ENCODE data around the gene MYH9.
"Not testable (repeated sequence)": the region's sequence is repeated elsewhere in the genome, so short reads cannot be mapped to it uniquely, and the experiment has no call there.

MYH9 gene

DNA sequence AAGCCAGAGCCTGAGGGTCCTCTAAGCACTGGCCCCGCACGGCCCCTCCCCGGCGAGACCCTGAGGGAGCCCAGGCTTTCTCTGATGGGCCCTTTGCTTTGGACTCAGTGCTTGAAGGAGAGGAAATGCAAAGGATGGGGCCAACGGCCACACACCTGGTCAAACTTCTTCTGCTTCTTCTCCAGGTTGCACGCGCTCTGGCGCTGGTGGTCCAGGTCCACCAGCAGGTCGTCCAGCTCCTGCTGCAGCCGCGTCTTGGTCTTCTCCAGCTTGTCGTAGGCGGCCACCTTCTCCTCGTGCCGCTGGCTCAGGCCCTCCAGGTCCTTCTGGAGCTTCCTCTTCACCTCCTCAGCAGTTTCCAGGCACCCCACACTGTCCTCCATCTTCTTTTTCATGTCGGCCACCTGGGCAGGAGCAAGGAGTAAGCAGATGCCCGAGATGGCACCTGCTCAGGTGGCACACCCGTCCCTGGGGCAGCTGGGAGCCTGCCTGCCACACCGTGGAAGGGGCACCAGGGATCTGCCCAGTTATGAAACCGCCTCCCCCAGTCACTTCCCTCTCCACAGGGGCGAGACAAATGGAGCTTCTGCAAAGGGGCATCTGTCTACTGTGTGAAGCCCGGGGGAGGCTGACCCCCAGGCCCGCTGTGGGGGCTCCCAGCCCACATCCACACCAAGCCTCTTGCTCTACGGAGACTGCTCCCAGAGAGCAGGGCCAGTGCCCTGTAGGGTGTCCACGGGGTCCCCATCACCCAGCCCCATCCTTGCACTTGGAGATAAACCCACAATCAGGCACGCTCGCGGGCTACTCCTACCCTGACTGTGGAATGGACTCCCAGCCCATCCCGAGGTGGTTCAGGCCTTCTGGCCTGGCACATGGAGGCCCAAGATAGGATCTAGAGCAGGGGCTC lies 95.7 kb downstream of the MYH9 start:
- no peak overlapping the region for H3K4me3 ChIP-seq
- H3K27ac ChIP-seq = peak overlapping the region in 1 of 21 experiments; percentile 21

DNA sequence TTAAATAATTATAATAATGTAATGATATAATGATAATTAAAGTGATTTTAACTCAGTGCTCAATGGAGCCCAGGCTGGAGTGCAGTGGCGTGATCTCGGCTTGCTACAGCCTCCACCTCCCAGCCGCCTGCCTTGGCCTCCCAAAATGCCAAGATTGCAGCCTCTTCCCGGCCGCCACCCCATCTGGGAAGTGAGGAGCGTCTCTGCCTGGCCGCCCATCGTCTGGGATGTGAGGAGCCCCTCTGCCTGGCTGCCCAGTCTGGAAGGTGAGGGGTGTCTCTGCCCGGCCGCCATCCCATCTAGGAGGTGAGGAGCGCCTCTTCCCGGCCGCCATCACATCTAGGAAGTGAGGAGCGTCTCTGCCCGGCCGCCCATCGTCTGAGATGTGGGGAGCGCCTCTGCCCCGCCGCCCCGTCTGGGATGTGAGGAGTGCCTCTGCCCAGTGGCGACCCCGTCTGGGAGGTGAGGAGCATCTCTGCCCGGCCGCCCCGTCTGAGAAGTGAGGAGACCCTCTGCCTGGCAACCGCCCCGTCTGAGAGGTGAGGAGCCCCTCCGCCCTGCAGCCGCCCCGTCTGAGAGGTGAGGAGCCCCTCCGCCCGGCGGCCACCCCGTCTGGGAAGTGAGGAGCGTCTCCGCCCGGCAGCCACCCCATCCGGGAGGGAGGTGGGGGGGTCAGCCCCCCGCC lies 97.2 kb downstream of the MYH9 start:
- not testable (repeated sequence) for H3K4me3 ChIP-seq, H3K27ac ChIP-seq

DNA sequence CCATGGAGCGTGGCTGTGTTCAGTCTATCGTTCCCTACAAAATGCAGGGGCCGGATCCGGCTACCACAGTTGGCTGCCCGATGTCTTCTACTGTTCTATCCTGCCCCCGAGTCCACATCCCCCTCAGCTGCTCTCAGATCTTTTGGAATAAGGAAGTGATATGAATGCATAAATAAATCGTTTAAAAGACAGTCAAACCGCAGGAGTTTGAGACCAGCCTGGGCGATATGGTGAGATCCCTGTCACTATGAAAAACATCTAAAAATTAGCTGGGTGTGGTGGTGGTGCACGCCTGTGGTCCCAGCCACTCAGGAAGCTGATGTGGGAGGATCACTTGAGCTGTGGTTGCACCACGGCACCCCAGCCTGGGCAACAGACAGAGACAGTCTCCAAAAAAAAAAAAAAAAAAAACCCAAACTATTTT lies 97.8 kb downstream of the MYH9 start:
- not testable (repeated sequence) for H3K4me3 ChIP-seq
- peak overlapping the region in 4 of 21 experiments; percentile 7 to 75 (median 30) for H3K27ac ChIP-seq

DNA sequence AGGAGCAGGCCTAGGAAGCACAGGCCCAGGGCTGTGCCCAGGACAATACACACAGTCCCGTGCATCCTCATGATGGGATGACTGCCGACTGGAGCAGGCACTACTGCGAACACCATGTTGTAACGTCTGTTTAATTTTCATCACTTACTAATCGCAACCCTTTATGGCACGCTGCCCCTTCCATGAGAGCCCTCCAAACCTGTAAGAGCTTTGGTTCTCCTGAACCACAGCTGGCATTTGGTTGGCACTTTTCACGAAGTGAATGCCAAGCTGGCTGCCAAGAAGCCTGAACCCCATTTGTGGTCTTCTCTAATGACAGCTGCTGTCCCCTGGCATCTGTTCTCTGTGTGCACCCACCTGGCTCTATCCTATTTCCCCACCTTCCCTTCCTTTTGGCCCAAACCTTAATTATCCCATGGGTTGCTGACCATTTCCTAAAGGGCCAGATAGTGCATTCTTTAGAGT lies 98.3 kb downstream of the MYH9 start:
- Histone ChIP-seq H3K27ac (peak overlapping the region in 4 of 21 experiments; percentile 7 to 75 (median 30)), H3K4me3 (no peak overlapping the region)

DNA sequence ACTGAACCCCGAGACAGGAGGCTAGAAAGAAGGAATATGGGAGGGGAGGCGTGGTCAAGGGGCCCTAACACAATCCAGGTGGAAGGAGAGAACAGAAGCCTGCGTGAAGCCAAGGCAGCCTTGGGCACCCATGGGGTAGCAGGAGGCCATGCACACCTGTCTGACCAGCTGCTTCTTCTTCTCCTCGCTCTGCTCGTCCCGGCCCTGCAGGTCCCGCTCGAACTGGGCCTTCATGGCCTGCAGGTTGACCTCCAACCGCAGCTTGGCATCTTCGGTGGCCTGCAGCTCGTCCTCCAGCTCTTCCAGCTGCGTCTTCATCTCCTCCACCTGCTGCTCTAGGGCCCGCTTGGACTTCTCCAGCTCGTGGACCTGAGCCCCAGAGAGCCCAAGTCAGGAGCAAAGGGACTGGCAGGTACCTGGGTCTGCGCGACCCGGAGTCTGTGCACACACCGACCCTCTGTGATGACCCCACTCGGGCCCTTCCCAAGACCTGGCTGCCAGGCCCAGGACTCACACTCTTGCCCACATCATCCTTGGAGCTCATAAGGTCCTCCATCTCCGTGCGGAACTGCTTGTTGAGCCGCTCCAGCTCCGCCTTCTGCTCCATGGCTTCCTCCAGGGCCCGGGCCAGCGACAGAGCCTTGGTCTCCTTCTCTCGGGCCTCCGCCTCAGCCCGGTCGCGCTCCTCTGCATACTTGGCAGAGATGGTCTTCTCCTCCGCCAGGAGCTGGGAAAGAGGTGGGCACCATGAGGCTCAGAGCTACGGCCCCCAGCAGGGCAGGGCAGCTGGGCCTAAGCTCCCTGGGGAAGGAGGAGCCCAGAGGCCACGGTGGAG lies 99.0 kb downstream of the MYH9 start:
- Histone ChIP-seq H3K27ac (peak overlapping the region in 3 of 21 experiments; percentile 5 to 75 (median 6)), H3K4me3 (no peak overlapping the region)

DNA sequence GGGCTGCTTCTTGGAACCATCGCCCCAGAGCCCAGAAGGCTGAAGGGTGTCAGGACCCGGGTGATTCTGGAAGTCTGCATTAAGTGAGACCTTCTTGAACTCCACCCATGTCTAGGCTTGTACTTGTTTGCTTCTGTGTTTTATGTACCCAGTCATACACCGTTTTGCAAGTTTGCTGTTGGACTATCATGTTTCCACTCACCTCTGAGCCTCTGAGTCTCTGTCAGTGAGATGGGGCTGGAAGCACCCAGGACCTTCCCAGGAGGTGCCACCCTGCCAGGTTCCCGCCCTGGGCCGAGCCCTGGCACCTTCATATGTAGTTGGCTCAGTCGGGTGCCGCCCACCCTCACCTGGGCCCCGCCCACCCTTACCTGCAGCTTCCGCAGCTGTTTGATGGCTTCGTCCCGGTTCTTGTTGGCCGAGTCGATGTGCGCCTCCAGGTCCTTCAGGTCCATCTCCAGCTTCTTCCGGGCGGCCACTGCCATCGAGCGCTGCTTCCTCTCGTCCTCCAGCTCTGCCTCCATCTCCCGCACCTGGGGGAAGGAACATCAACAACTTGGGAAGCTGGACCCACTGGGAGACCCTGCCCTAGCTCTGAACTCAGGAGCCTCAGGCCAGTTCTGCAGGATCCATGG lies 99.8 kb downstream of the MYH9 start:
- Histone ChIP-seq H3K4me3 (no peak overlapping the region), H3K27ac (peak overlapping the region in 1 of 21 experiments; percentile 6)

DNA sequence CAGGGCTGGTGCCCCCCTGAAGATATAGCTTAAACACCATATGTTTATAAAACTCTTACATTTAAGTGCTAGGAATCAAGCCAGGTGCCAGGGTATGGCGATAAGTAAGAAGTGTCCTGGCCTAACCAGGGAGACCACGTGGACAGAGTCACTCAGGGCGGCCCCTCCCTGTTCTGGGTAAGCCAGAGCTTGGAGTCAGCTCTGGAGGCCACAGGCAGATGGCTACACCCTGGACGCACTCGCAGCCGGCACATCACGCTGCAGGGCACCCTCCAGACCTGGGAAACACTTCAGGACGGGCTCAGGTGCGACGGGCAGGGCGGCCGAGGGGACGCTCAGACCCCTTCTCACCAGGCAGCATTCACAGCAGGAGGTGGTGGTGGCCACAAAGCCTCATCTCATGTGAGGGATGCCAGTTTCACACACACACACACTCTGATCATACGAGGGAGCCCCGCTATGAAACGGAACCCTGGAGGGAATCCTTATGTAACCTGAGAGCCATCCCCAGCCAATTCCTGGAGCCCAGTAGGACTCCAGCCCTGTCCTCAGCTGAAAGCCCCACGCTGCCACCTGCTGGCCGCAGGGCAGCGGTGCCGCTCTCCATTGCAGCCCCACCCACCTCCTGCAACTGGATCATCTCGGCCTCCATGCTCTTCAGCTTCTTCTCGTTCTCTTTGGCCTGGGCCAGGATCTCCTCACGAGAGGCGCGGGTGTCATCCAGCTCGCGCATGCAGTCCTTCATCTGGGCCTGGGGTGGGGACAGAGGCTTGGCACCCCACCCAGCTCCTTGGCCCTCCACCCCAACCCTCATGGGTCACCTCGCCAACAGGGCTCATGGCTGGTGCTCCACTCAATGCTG lies 101.4 kb downstream of the MYH9 start:
- H3K27ac ChIP-seq = peak overlapping the region in 13 of 21 experiments; percentile 1 to 63 (median 30)

DNA sequence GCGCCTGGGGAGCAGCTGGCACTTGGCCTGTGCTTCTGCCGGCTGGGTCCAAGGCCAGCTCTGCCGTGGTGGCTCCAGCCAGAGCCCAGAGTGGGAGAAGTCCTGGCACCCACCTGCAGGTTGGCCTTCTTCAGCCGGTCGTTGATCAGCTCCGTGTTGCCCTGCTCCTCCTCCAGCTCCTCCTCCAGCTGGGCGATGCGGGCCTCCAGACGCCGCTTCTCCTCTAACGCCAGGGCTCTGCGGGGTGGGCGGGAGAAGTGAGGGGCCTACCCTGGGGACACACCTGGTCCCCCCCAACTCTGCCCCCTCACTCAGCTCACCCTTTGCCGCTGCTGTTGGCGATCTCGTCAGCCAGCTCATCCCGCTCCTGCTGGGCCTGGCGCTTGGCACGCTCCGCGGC lies 102.2 kb downstream of the MYH9 start:
- no peak overlapping the region for H3K4me3 ChIP-seq
- peak overlapping the region in 9 of 21 experiments; percentile 1 to 52 (median 42) for H3K27ac ChIP-seq

More for the DNA sequence above, 101.4 kb downstream of the MYH9 start:
- no peak overlapping the region for H3K4me3 ChIP-seq

DNA sequence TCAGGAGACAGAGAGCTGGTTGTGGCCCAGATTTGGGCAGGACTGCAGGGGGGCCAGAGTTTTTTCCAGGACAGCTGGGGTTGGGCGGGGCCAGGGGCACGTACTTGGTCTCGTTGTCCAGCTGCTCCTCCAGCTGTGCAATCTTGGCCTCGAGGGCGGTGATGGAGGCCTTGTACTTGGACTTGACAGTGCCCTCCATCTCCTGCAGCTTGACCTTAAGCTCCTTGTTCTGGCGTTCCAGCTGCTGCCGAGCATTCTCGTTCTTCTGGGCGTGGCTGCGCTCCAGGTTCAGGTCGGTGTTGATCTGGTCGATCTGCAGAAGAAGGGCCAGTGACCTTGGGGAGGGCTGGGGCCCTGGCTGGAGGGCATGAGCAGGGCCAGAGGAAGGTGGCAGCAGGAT lies 102.8 kb downstream of the MYH9 start:
- no peak overlapping the region for H3K4me3 ChIP-seq
- peak overlapping the region in 7 of 21 experiments; percentile 11 to 52 (median 28) for H3K27ac ChIP-seq

DNA sequence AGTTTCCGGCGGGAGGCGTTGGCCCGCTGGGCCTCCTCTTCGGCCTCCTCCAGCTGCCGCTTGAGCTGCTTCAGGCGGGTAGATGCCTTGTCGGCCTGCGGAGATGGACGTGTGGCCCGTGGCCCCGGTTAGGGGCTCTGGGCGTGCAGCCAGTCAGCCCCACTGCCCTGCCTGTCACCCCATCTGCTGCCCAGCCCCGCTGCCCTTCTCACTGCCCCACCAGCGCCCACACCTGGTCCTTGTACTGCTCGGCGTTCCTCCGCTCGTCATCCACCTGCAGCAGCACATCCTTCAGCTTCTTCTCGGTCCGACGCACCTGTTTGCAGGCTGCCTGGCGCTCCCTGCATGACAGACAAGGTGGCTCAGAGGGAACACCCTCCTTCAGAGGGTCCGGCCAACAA lies 103.6 kb downstream of the MYH9 start:
- no peak overlapping the region for H3K4me3 ChIP-seq
- H3K27ac ChIP-seq = no peak overlapping the region

DNA sequence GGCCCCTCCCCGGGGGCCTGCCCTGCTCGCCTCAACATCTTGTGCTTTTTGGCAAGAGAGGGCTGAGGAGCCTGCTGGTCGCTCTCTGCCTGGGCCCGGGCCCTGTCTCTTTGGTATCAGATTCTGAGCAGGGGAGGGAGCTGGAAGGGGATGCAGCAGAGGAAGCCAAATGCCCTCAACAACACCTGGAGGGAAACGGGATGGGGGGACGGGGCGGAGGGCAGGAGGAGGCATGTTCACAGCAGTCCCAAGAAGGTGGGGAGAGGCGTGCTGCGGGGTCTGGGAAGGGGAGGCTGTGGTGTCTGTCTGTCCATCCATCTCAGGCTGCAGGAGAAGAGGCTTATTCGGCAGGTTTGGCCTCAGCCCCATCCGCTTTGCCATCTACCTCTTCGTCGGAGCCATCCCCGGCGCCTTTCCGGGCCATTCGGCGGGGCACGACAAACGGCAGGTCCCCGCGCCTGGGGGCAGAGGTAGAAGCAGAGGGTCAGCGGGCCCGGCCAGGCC lies 105.4 kb downstream of the MYH9 start:
- H3K4me3 ChIP-seq = no peak overlapping the region
- no peak overlapping the region for H3K27ac ChIP-seq

DNA sequence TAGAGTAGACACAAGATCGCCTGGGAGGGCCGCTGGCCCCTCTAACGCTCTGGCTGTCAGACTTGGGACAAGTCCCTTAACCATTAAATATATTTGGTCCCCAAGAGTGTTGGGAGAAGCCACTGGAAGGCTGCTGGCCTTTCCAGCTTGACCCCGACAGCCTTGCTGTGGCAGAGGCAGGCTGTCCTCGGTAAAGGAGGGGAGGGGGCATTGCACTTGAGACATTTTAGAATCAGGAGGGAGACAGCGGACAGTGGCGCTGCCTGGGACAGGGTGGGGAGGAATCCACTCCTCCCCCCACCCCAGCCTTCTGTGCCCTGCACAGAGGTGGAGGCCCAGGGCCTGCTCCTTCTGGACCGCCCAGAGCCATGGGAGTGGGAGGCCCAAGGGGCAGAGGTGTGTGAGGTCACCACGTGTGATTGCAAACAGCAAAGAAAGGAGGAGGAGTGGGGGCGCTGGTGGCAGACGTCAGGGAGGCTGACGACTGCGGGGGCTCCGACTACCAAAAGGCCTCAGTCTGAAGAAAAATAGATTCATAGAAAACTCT lies 105.9 kb downstream of the MYH9 start:
- no peak overlapping the region for H3K27ac ChIP-seq
- H3K4me3 ChIP-seq = no peak overlapping the region

DNA sequence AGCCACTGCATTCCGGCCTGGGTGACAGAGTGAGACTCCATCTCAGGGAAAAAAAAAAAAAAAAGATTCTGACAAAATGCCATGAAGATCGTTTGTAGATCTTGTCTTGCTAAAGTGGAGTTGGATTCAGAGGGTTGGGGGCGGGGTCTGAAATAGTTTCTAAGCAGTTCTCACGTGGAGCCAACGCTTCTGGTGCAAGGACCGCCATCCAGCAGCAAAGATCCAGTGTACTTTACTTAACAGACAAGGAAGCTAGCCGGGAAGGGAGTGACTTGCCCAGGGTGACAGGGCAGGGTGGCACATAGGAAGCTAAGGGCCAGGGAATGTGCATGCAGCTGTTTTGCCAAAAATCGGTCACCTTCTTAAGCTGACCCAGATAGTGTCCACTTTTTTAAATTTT lies 107.4 kb downstream of the MYH9 start:
- Histone ChIP-seq H3K4me3 (no peak overlapping the region), H3K27ac (no peak overlapping the region)

DNA sequence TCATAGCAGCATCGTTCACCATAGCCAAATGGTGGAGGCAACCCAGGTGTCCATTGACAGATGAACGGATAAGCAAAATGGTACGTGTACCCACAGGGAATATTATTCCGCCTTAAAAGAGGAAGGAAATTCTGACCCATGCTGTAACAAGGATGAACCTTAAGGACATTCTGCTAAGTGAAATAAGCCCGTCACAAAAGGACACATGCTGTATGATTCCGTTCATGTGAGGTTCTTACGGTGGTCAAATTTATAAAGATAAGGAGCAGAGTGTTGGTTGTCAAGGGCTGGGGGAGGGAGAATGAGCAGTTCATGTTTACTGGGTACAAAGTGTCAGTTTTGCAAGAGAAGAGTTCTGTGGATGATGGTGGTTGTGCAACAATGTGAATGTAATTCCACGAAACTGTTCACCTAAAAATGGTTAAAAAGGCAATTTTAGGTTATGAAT lies 108.5 kb downstream of the MYH9 start:
- H3K4me3 ChIP-seq = no peak overlapping the region

DNA sequence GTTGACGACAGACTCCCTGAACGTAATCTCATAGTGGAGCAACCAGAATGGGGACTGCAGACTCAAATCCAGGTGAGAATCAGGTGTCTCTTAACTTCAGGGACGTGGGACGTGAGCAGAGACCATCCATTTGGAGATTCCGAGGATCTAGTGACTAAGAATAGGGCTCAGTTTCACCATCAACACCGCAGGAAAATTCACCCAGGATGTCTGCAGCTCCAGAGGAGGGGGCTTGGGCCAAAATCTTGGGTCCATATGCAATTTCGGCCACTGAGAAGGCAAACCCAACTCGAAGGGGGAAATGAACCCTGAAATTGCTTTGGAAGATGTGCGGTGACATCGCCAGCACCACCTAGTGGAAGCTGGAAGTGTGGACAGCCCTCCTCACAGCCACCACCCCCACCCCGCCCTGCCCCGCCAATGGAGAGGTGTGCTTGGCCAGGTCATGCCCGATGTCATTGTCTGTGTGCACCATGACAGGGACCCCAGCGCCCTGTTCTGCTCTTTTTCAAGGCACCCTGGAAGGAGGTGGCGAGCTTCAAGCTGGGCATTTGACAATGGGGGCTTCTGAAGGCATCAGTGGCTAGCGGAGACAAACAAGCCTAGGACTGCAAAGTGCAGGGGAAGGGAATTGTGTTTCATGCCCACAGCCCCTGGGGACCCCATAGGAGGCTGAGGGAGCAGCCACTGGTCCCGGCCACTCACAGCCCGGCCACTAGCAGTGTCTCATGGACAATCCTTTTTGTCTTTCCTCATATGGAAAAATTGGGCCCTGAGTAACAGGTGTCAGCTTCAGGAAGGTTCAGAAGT lies 110.1 kb downstream of the MYH9 start:
- Histone ChIP-seq H3K4me3 (no peak overlapping the region), H3K27ac (no peak overlapping the region)

More for the DNA sequence above, 108.5 kb downstream of the MYH9 start:
- H3K27ac ChIP-seq = no peak overlapping the region

DNA sequence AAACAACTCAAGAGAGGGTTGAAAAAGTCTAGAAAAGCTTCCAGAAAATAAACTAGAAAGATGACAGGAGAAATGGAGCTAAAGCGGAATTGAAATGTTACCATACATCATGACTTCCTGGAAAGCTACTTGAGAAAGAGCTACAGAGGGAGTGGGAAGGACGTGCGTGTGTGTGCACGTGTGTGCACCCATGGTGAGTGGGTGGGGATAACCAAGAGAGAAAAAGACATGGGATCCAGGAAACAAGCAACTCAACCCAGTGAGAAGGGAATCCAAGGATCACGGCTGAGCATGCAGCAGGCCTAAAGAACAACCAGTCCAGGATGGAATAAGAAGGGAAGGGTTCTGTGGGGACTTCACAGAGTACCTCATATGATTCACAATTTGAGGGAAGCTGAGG lies 113.2 kb downstream of the MYH9 start:
- Histone ChIP-seq H3K4me3 (no peak overlapping the region), H3K27ac (no peak overlapping the region)

DNA sequence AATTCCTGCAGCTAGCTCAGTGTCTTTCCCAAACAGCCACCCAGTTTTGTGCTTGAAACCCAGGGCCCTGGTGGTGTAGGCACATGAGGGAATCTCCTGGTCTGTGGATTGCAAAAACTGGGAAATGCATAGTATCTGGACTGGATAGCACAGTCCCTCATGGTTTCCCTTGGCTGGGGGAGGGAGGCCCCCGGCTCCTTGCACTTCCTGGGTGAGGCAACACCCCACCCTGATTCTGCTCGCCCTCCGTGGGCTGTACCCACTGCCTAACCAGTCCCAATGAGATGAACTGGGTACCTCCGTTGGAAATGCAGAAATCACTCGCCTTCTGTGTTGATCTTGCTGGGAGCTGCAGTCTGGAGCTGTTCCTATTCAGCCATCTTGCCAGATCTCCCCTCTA lies 115.8 kb downstream of the MYH9 start:
- H3K4me3 ChIP-seq, H3K27ac ChIP-seq: not testable (repeated sequence)
